ENCODE data around the gene TMEM219.

- TF ChIP-seq CTCF (IDR thresholded peaks at IDR 0.05): no peak
- no peak for TF ChIP-seq EP300 (IDR thresholded peaks at IDR 0.05)
Observed at GRCh38 chr16:29985271-29985811, 23.5 kb downstream of the TMEM219 start.
